Measurements from ENCODE around the gene SLX4IP.

SLX4IP gene

GRCh38 chr20:10524034-10524476 lies 89.0 kb downstream of the SLX4IP start:
- FAIRE-seq = no peak

- FAIRE-seq = no peak
Observed at GRCh38 chr20:10524643-10525042, 89.5 kb downstream of the SLX4IP start.

- FAIRE-seq = no peak
Observed at GRCh38 chr20:10527781-10528180, 92.7 kb downstream of the SLX4IP start.

- no peak for FAIRE-seq
Observed at GRCh38 chr20:10530883-10531282, 95.8 kb downstream of the SLX4IP start.

- no peak for FAIRE-seq
Observed at GRCh38 chr20:10531848-10532247, 96.7 kb downstream of the SLX4IP start.

- FAIRE-seq = no peak
Observed at GRCh38 chr20:10532361-10532760, 97.3 kb downstream of the SLX4IP start.

- FAIRE-seq = no peak
Observed at GRCh38 chr20:10536531-10536930, 101.4 kb downstream of the SLX4IP start.

- FAIRE-seq = no peak
Observed at GRCh38 chr20:10537850-10538480, 102.9 kb downstream of the SLX4IP start.

GRCh38 chr20:10538768-10539167 lies 103.7 kb downstream of the SLX4IP start:
- no peak for FAIRE-seq

- no peak for FAIRE-seq
Observed at GRCh38 chr20:10539818-10540553, 104.9 kb downstream of the SLX4IP start.

GRCh38 chr20:10540636-10541493 lies 105.8 kb downstream of the SLX4IP start:
- no peak for FAIRE-seq

GRCh38 chr20:10541668-10542411 lies 106.7 kb downstream of the SLX4IP start:
- FAIRE-seq = no peak

GRCh38 chr20:10542442-10542841 lies 107.3 kb downstream of the SLX4IP start:
- no peak for FAIRE-seq

GRCh38 chr20:10543480-10543879 lies 108.4 kb downstream of the SLX4IP start:
- FAIRE-seq = no peak

GRCh38 chr20:10547276-10548114 lies 112.4 kb downstream of the SLX4IP start:
- FAIRE-seq = no peak

GRCh38 chr20:10549511-10549910 lies 114.4 kb downstream of the SLX4IP start:
- no peak for FAIRE-seq

- no peak for FAIRE-seq
Observed at GRCh38 chr20:10550204-10551118, 115.4 kb downstream of the SLX4IP start.

- no peak for FAIRE-seq
Observed at GRCh38 chr20:10551732-10552724, 116.9 kb downstream of the SLX4IP start.

GRCh38 chr20:10553326-10553984 lies 118.3 kb downstream of the SLX4IP start:
- FAIRE-seq = peak; percentile 95

Data from TTC549 (cell line).